Measurements from ENCODE around the gene PTGES2. TPM values are rescaled to one million over a fixed set of nuclear protein-coding genes. Genes with fewer than 3 reads are reported as not detected.

PTGES2 gene
- total and polyA plus RNA-seq, 9 of the 15 experiments (the other 6 are each of a cell fraction or from before 2014, with no cell fraction given) = 2.4 to 196 (median 90.1) TPM

DNA sequence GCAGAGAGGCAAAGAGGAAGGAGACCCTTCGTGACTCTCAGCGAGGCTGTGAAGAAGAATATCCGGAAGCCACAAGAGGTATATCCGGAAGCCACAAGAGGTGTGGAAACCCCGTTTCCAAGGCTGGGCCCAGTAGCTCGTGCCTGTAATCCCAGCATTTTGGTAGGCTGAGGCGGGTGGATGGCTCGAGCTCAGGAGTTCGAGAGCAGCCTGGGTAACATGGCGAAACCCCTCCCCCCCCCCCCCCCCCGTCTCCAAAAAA, 31.9 kb upstream of the PTGES2 start (continued):
- TF ChIP-seq SAFB (IDR thresholded peaks at IDR 0.05; ENCODE audit: borderline replicate concordance, low read depth, low read length) = no peak
- TF ChIP-seq PPARD (CRISPR knock-in tag; IDR thresholded peaks at IDR 0.05) = no peak
- no peak for TF ChIP-seq RHOXF2B (CRISPR knock-in tag; conservative IDR thresholded peaks at IDR 0.05)
- TF ChIP-seq ZFP30 (CRISPR knock-in tag; IDR thresholded peaks at IDR 0.05; ENCODE audit: borderline replicate concordance) = no peak
- TF ChIP-seq BCOR (IDR thresholded peaks at IDR 0.05) = 0 out of 2 replicates have a peak, but pooled peaks have one; percentile 16
- no peak for TF ChIP-seq SNRNP70 (optimal IDR thresholded peaks at IDR 0.05; ENCODE audit: low read depth, low read length)
- no peak for TF ChIP-seq SRSF1 (IDR thresholded peaks at IDR 0.05; ENCODE audit: low read depth, low read length)
- TF ChIP-seq ZNF589 (CRISPR knock-in tag; IDR thresholded peaks at IDR 0.05; ENCODE audit: low read depth) = no peak
- TF ChIP-seq, protein P1, sequence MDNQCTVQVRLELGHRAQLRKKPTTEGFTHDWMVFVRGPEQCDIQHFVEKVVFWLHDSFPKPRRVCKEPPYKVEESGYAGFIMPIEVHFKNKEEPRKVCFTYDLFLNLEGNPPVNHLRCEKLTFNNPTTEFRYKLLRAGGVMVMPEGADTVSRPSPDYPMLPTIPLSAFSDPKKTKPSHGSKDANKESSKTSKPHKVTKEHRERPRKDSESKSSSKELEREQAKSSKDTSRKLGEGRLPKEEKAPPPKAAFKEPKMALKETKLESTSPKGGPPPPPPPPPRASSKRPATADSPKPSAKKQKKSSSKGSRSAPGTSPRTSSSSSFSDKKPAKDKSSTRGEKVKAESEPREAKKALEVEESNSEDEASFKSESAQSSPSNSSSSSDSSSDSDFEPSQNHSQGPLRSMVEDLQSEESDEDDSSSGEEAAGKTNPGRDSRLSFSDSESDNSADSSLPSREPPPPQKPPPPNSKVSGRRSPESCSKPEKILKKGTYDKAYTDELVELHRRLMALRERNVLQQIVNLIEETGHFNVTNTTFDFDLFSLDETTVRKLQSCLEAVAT (IDR thresholded peaks at IDR 0.05) = no peak
- TF ChIP-seq TARDBP (IDR thresholded peaks at IDR 0.05) = no peak
- no peak for TF ChIP-seq ZNF436 (CRISPR knock-in tag; IDR thresholded peaks at IDR 0.05)
- TF ChIP-seq CCAR2 (IDR thresholded peaks at IDR 0.05; ENCODE audit: low read depth, low read length) = no peak
- TF ChIP-seq BRF1 (IDR thresholded peaks at IDR 0.05; ENCODE audit: borderline replicate concordance, extremely low read depth, insufficient read length) = no peak
- TF ChIP-seq, protein P2, sequence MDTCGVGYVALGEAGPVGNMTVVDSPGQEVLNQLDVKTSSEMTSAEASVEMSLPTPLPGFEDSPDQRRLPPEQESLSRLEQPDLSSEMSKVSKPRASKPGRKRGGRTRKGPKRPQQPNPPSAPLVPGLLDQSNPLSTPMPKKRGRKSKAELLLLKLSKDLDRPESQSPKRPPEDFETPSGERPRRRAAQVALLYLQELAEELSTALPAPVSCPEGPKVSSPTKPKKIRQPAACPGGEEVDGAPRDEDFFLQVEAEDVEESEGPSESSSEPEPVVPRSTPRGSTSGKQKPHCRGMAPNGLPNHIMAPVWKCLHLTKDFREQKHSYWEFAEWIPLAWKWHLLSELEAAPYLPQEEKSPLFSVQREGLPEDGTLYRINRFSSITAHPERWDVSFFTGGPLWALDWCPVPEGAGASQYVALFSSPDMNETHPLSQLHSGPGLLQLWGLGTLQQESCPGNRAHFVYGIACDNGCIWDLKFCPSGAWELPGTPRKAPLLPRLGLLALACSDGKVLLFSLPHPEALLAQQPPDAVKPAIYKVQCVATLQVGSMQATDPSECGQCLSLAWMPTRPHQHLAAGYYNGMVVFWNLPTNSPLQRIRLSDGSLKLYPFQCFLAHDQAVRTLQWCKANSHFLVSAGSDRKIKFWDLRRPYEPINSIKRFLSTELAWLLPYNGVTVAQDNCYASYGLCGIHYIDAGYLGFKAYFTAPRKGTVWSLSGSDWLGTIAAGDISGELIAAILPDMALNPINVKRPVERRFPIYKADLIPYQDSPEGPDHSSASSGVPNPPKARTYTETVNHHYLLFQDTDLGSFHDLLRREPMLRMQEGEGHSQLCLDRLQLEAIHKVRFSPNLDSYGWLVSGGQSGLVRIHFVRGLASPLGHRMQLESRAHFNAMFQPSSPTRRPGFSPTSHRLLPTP (IDR thresholded peaks at IDR 0.05; ENCODE audit: borderline replicate concordance, extremely low read depth, insufficient read length) = no peak
- TF ChIP-seq BRD9 (IDR thresholded peaks at IDR 0.05; ENCODE audit: low read depth, partially characterized antibody) = no peak
- 0 out of 2 replicates have a peak, but pooled peaks have one; percentile 3 for TF ChIP-seq OTX1 (CRISPR knock-in tag; IDR thresholded peaks at IDR 0.05)
- peak; percentile 33 for TF ChIP-seq CHD1 (IDR thresholded peaks at IDR 0.05; ENCODE audit: low read length)
- TF ChIP-seq, protein P3, sequence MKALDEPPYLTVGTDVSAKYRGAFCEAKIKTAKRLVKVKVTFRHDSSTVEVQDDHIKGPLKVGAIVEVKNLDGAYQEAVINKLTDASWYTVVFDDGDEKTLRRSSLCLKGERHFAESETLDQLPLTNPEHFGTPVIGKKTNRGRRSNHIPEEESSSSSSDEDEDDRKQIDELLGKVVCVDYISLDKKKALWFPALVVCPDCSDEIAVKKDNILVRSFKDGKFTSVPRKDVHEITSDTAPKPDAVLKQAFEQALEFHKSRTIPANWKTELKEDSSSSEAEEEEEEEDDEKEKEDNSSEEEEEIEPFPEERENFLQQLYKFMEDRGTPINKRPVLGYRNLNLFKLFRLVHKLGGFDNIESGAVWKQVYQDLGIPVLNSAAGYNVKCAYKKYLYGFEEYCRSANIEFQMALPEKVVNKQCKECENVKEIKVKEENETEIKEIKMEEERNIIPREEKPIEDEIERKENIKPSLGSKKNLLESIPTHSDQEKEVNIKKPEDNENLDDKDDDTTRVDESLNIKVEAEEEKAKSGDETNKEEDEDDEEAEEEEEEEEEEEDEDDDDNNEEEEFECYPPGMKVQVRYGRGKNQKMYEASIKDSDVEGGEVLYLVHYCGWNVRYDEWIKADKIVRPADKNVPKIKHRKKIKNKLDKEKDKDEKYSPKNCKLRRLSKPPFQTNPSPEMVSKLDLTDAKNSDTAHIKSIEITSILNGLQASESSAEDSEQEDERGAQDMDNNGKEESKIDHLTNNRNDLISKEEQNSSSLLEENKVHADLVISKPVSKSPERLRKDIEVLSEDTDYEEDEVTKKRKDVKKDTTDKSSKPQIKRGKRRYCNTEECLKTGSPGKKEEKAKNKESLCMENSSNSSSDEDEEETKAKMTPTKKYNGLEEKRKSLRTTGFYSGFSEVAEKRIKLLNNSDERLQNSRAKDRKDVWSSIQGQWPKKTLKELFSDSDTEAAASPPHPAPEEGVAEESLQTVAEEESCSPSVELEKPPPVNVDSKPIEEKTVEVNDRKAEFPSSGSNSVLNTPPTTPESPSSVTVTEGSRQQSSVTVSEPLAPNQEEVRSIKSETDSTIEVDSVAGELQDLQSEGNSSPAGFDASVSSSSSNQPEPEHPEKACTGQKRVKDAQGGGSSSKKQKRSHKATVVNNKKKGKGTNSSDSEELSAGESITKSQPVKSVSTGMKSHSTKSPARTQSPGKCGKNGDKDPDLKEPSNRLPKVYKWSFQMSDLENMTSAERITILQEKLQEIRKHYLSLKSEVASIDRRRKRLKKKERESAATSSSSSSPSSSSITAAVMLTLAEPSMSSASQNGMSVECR (CRISPR knock-in tag; IDR thresholded peaks at IDR 0.05) = no peak
- no peak for TF ChIP-seq GATAD2B (IDR thresholded peaks at IDR 0.05; ENCODE audit: borderline replicate concordance)
- no peak for TF ChIP-seq ZKSCAN8 (CRISPR knock-in tag; IDR thresholded peaks at IDR 0.05)
- no peak for TF ChIP-seq MBD2 (IDR thresholded peaks at IDR 0.05; ENCODE audit: borderline replicate concordance, low read depth)
- no peak for TF ChIP-seq GTF2E2 (tag; IDR thresholded peaks at IDR 0.05)
- TF ChIP-seq HMG20B (CRISPR knock-in tag; IDR thresholded peaks at IDR 0.05) = no peak
- TF ChIP-seq RBM17 (IDR thresholded peaks at IDR 0.05; ENCODE audit: borderline replicate concordance, low read depth, low read length) = no peak
